Esophagus muscularis mucosa (tissue), 4 donors: Measurements from ENCODE around the gene GOSR1. TPM values are rescaled to one million over a fixed set of nuclear protein-coding genes. Genes with fewer than 3 reads are reported as not detected.
"Not testable (repeated sequence)": the region's sequence is repeated elsewhere in the genome, so short reads cannot be mapped to it uniquely, and the experiment has no call there.

Experiments
- DNase-seq: peaks from one replicate; pipeline ENCODE4 v3.0.0-alpha.2; 2017; ENCODE audit errors: extremely low spot score
- H3K27ac ChIP-seq, 4 donors: fragments of 200-600 bp; sonication (generic); replicated peaks in 1 of 4; 1 replicate in 3 of 4; 2 replicates in 1 of 4; pipeline ENCODE4 v1.5.1; 2016 to 2019; ENCODE audit warnings: mild to moderate bottlenecking in 1 of 4
- H3K27me3 ChIP-seq, 4 donors: fragments of 200-600 bp; sonication (generic); one replicate each; pipeline versions ENCODE4 v1.5.1 to v1.6.0; 2016 to 2019
- H3K36me3 ChIP-seq, 4 donors: fragments of 200-600 bp; sonication (generic); one replicate each; pipeline ENCODE4 v1.5.1; 2016 to 2019
- H3K4me1 ChIP-seq, 4 donors: fragments of 200-600 bp; sonication (generic); one replicate each; pipeline ENCODE4 v1.5.1; 2016 to 2019
- H3K4me3 ChIP-seq, 4 donors: fragments of 200-600 bp; sonication (generic); 1 replicate in 2 of 4; 2 replicates in 2 of 4; pipeline ENCODE4 v1.5.1; 2016 to 2019; ENCODE audit warnings: mild to moderate bottlenecking in 4 of 4, moderate library complexity in 1 of 4
- H3K9me3 ChIP-seq, 4 donors: fragments of 200-600 bp; sonication (generic); 1 replicate in 3 of 4; 2 replicates in 1 of 4; pipeline ENCODE4 v1.5.1; 2016 to 2019
- EP300 ChIP-seq: sonication (generic); formaldehyde crosslinking; IDR thresholded peaks from one replicate; pipeline ENCODE4 v1.6.1; 2017; ENCODE audit warnings: antibody characterized with exemption
- POLR2A ChIP-seq: fragments of 450-650 bp; IDR thresholded peaks from one replicate; pipeline ENCODE4 v1.6.1; 2017; ENCODE audit warnings: antibody characterized with exemption, moderate library complexity, mild to moderate bottlenecking, low read depth
- POLR2AphosphoS5 ChIP-seq, 2 donors: sonication (generic); formaldehyde crosslinking; IDR thresholded peaks; one replicate each; pipeline ENCODE4 v1.6.1; 2017; ENCODE audit warnings: antibody characterized with exemption in 2 of 2
- WGBS: methylation state at CpG from one replicate; pipeline ENCODE4 v1.1.5; 2018; 5-methylcytosine and 5-hydroxymethylcytosine counted together
- intact Hi-C: fragments of 100-400 bp; cut with DNase I; formaldehyde crosslinking; loops from one replicate; pipeline ENCODE4 v1.15.1; 2023
- total RNA-seq, 4 donors: library from RNA; depleted of rRNA; stranded (reverse); fragments of >200 nt; gene quantifications; one replicate each; pipeline versions ENCODE4 v1.1.0 to v1.2.1, GENCODE V29; 2016
- TF ChIP-seq, protein P1 (sequence below), 3 experiments: fragments of 200-600 bp in 2 of 3; fragments of 450-650 bp in 1 of 3; sonication (generic) in 2 of 3; IDR thresholded peaks; one replicate each; pipeline ENCODE4 v1.5.1; 2017 to 2019; ENCODE audit warnings: antibody characterized with exemption in 3 of 3, mild to moderate bottlenecking in 2 of 3, moderate library complexity in 1 of 3

GOSR1 gene
- total RNA-seq, 4 donors from 2014 or later: 28.3 to 49.5 (median 34.2) TPM

DNA sequence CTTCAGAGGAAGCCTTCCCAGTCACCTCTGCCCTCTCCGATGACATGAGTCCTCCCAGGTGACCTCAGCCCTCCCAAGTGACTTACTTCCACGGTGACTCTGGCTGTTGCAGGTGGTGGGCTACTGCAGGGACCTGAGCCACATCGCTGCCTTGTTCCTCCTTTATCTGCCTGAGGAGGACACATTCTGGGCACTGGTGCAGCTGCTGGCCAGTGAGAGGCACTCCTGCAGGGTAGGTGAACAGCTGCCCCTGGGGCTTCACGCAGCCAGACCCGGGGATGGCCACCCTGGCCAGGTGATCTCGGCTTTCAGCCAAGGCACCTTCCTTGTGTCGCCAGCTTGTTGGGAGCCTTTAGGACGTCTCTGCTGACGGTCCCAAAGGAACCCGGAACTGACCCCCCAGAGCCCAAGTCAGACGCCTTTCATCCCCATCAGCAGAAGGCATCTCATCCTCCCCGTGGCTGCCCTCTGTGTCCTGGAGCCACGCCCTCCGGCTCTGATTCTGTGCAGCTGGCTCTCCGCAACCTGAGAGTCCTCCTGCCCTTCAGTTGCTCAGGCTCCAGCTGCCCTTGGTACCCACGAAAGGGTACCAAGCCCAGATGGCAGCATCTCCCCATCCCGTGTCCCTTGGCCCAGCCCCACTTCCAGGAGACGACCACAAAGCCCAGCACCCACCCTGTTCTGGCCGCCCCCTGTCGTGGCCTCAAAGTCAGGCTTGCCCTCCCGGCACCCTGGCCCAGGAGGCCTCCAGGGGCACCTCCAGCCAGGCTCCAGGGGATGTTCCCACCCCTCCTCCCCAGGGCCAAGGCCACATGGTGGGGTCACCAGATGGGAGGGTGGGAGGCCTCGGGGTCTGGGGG is 81.7 kb downstream of the GOSR1 start:
- H3K4me1 ChIP-seq: no peaks in the 10 kb centered on the region
- no peaks in the 10 kb centered on the region for H3K27me3 ChIP-seq
- intact Hi-C loops: no loop called here
- no peak overlapping the region for H3K27ac ChIP-seq
- no peak overlapping the region for H3K4me3 ChIP-seq
- H3K9me3 ChIP-seq: no peaks in the 10 kb centered on the region
- H3K36me3 ChIP-seq: no peaks in the 10 kb centered on the region
- 86% methylated on average over 15 of the region's 22 CpGs for WGBS
- TF ChIP-seq POLR2A (no peak), POLR2AphosphoS5 (IDR thresholded peaks at IDR 0.05) (no peak), EP300 (no peak)
- TF ChIP-seq, protein P1, sequence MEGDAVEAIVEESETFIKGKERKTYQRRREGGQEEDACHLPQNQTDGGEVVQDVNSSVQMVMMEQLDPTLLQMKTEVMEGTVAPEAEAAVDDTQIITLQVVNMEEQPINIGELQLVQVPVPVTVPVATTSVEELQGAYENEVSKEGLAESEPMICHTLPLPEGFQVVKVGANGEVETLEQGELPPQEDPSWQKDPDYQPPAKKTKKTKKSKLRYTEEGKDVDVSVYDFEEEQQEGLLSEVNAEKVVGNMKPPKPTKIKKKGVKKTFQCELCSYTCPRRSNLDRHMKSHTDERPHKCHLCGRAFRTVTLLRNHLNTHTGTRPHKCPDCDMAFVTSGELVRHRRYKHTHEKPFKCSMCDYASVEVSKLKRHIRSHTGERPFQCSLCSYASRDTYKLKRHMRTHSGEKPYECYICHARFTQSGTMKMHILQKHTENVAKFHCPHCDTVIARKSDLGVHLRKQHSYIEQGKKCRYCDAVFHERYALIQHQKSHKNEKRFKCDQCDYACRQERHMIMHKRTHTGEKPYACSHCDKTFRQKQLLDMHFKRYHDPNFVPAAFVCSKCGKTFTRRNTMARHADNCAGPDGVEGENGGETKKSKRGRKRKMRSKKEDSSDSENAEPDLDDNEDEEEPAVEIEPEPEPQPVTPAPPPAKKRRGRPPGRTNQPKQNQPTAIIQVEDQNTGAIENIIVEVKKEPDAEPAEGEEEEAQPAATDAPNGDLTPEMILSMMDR (IDR thresholded peaks at IDR 0.05): no peak
- no peak for DNase-seq

DNA sequence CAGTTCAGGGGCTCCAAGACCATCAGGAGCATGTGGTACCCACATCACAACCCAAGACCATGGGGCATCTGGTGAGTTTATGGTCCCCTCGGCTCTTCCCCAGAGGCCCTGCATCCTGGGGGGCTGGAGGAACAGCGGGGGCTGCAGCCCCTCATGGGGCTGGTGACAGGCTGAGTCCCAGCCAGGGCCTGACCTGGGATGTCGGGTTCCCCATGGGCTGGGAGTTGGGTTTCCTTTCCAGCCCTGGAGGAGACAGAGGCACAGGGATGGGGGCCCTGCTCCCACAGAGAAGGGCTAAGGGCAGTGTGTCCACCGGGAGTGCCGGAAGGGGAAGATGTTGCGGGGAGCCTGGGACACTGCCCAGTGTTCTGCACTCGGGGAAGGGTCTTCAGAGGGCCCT is 82.4 kb downstream of the GOSR1 start:
- Histone ChIP-seq H3K4me3 (no peak overlapping the region), H3K4me1 (no peaks in the 10 kb centered on the region), H3K27me3 (peaks cover 0 to under 1% (median 0%) of the 10 kb centered on the region in 4 donors), H3K27ac (no peak overlapping the region), H3K9me3 (no peaks in the 10 kb centered on the region), H3K36me3 (no peaks in the 10 kb centered on the region)
- TF ChIP-seq POLR2AphosphoS5 (IDR thresholded peaks at IDR 0.05): no peak
- TF ChIP-seq EP300: no peak
- TF ChIP-seq POLR2A: no peak
- TF ChIP-seq, protein P1 (IDR thresholded peaks at IDR 0.05): no peak
- intact Hi-C loops: no loop called here
- 88% methylated on average over 4 of the region's 7 CpGs for WGBS
- DNase-seq: no peak

DNA sequence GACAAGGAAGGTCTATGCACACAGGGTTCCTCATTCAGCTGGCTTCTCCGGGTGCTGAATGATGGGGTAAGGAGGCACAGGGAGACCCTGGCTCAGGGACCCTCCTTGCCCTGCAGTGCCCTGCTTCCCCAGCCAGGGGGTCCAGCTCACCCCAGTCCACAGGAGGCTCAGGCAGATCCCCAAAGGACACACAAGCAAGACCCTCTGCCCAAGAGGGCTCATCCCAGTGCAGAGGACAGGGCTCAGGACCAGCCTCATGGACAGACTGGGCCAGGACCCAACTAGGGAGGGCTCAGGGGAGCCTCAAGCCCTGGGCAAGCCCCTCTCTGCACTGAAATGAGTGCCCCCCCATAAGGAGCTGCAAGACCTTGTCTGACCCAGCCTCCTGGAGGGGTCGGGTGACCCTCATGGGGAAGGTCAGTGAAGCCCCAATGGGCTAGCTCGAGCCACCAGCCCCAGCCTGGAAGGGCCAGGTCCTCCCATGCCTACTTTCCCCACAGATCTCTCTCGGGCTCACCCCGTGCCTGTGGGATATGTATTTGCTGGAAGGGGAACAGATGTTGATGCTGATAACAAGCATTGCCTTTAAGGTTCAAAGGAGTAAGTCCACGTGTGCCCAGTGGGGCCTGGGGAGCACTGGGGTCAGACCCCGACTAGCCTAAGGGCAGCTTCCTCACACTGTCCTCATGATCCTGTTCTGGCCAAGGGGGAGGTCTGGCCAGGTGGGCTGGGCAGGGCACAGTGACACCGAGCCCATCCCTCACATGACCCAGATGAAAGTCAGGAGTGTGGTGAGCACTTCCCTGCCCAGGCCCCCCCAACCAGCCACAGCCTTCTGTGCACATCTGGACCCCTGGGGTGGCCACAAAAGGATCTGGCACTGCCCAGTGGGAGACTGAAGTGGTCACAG is 83.2 kb downstream of the GOSR1 start:
- H3K27me3 ChIP-seq, intact Hi-C loops, H3K4me3 ChIP-seq, H3K36me3 ChIP-seq, DNase-seq, H3K4me1 ChIP-seq, H3K9me3 ChIP-seq, H3K27ac ChIP-seq: not testable (repeated sequence)
- WGBS: 79% methylated on average over 7 of the region's 8 CpGs

DNA sequence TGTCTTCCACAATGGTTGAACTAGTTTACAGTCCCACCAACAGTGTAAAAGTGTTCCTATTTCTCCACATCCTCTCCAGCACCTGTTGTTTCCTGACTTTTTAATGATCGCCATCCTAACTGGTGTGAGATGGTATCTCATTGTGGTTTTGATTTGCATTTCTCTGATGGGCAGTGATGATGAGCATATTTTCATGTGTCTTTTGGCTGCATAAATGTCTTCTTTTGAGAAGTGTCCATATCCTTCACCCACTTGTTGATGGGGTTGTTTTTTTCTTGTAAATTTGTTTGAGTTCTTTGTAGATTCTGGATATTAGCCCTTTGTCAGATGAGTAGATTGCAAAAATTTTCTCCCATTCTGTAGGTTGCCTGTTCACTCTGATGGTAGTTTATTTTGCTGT is 84.6 kb downstream of the GOSR1 start:
- DNase-seq, H3K27ac ChIP-seq, H3K36me3 ChIP-seq, H3K4me3 ChIP-seq, H3K4me1 ChIP-seq, intact Hi-C loops, H3K9me3 ChIP-seq: not testable (repeated sequence)
- 94% methylated on average over 1 of the region's 1 CpG for WGBS
- H3K27me3 ChIP-seq: peaks cover 0 to 19% (median 0%) of the 10 kb centered on the region in 4 donors

DNA sequence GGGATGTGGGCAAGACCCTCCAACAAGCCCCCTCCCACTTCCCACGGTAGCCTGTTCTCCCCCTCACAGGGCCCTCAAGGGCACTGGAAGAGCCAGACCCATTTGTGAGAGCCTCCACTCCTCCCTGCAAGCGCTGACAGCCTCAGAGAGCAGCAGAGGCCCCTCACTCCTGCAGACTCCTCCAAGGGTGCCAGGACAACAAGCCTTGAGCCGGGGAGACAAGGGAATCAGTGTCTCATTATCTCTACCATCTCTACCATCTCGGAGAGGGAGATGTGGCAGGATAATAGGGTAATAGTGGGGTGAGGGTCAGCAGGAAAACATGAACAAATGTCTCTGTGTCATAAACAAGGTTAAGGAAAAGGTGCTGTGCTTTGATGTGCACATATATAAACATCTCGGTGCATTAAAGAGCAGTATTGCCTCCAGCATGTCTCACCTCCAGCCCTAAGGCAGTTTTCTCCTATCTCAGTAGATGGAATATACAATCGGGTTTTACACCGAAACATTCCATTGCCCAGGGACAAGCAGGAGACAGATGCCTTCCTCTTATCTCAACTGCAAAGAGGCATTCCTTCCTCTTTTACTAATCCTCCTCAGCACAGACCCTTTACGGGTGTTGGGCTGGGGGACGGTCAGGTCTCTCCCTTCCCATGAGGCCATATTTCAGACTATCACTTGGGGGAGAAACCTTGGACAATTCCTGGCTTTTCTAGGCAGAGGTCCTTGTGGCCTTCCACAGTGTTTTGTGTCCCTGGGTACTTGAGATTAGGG is 86.1 kb downstream of the GOSR1 start:
- WGBS: 74% methylated on average over 8 of the region's 9 CpGs
- H3K4me1 ChIP-seq, H3K4me3 ChIP-seq, H3K9me3 ChIP-seq, DNase-seq, H3K27ac ChIP-seq, H3K36me3 ChIP-seq, intact Hi-C loops: not testable (repeated sequence)
- H3K27me3 ChIP-seq: peaks cover 0 to 32% (median 0%) of the 10 kb centered on the region in 4 donors

DNA sequence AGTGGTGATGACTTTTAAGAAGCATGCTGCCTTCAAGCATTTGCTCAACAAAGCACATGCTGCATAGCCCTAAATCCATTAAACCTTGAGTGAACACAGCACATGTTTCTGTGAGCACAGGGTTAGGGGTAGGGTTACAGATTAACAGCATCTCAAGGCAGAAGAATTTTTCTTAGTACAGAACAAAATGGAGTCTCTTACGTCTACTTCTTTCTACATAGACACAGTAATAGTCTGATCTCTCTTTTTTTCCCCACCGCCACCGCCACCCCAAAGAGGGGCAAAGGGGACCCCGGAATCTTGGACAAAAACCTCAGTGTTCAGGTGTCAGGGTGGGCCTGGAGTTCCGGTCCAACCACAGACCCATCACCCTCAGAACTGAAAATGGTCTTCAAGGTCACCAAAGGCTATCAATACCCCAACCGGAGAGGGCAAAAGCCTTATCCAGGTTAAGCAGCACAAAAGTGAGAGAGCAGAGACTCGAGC is 86.7 kb downstream of the GOSR1 start:
- H3K36me3 ChIP-seq, H3K27ac ChIP-seq, intact Hi-C loops, DNase-seq, H3K4me3 ChIP-seq, H3K9me3 ChIP-seq, H3K4me1 ChIP-seq: not testable (repeated sequence)
- H3K27me3 ChIP-seq: peaks cover 0 to 34% (median 0%) of the 10 kb centered on the region in 4 donors
- 86% methylated on average over 7 of the region's 7 CpGs for WGBS

DNA sequence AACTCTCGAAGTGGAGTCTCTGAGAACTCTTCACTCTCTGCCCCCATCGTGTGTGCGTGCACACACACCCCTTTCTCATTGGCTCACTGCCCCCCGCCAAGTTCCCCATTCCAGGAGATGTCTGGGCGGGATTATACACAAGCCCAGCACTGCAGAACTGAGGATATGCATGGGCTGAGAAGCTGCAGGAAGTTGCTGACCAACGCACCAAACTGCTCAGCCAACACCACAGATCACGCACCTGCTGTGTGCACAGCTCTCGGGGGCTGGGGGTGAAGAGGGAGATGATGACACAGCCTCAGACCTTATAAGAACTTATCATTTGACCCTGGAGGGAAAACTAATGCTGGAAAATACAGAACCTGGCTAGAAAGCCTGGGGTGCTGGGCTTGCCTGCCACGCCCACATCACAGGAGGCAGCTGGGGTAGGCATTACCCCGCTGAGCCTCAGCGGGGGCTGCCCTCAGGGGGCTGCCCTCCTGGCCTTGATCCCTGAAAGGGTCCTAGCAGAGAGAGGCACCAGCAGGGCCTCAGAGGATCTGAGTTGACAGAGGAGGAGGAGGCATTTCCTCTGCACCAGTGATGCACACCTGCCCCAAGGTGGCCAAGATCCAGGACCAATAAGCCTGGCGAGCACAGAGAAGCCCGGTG is 87.3 kb downstream of the GOSR1 start:
- H3K9me3 ChIP-seq, DNase-seq, H3K27ac ChIP-seq, H3K4me1 ChIP-seq, intact Hi-C loops, H3K4me3 ChIP-seq, H3K36me3 ChIP-seq: not testable (repeated sequence)
- WGBS: 53% methylated on average over 13 of the region's 13 CpGs
- peaks cover 0 to 35% (median 0%) of the 10 kb centered on the region in 4 donors for H3K27me3 ChIP-seq
